HG03025 (cell line): ENCODE data around the gene RNASE1.
"Not testable (repeated sequence)": the region's sequence is repeated elsewhere in the genome, so short reads cannot be mapped to it uniquely, and the experiment has no call there.

Experiments used
- ATAC-seq: cut with Tn5 transposase; IDR thresholded peaks from one replicate; pipeline ENCODE4 v1.9.1; 2021; ENCODE audit warnings: mild to moderate bottlenecking, moderate library complexity; ENCODE audit not compliant: unreplicated experiment, low FRiP score

Gene RNASE1

GRCh38 chr14:20775901-20776300 lies 26.7 kb downstream of the RNASE1 start:
- no peak for ATAC-seq

DNA sequence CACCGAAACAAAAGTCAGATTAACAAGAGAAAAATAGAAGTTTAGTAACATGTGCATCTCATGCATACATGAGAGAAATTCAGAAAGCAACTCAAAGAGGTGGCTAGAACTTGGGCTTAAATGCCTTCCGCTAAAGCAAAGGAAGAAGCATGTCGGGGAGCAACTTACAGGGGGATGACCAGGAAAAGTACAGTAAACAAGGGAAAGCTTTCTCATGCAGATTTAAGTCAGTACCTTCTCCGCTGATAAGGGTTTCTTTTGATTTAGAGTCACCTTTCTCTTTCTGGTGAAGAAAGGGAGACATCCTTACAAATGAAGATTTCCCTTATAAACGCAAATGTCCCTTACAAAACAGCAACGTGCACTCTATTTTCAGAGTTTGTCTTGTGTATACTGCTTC lies 27.6 kb downstream of the RNASE1 start:
- ATAC-seq: no peak

- ATAC-seq: no peak
Observed at GRCh38 chr14:20774258-20774824, 28.3 kb downstream of the RNASE1 start.

DNA sequence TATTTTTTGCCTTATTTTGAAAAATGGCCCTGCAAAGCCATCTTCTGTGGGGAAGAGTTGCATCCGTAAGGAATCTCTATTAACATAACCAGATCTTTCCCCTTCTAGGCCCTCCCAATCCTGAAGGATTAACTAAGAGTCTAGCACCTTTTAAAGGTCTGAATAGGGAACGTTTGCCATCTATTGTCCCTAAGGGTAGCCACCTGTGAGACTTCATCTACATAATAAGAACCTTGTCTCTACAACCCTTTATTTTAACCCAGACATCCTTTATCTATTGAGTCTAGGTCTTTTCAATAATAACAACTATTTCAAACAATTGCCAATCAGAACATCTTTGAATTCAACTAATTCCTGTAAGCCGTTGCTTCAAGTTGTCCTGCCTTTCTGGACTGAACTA lies 30.0 kb downstream of the RNASE1 start:
- ATAC-seq: no peak

DNA sequence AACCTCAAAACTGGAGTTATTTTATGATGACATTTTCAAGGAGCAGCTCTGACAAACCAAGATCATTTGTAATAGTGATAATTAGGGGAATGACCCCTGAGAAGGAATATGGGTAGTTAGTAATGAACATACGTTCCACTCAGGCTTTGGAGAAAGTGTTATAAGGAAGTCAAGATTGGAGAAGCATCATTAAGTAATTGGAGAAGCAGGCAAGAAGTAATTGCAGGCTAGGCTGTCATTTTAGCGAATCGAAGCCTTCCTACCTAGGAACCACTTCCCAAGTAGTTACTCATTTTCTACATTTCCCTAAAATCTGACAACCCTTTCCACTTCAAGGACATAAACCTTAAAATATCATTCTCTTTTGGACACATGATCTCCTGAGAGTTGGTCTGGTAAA lies 33.2 kb downstream of the RNASE1 start:
- ATAC-seq: no peak

GRCh38 chr14:20768593-20768892 lies 34.1 kb downstream of the RNASE1 start:
- ATAC-seq: no peak

DNA sequence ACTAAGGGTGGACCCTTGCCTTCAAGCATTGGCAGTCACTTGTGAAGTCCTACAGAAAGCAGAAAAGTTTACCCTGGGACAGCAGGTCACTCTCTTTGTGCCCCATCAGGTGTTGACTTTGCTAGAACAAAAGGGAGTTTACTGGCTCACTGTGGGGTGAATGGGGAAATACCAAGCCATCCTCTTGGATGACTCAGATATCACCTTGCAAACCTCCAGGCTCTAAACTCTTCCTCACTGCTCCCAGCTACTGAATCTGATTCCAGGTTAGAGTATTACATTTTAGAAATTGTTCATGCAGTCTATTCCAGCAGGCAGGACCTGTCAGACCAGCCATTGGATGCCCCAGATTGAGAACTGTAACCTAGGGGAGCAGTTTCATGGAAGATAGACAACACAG lies 41.7 kb downstream of the RNASE1 start:
- no peak for ATAC-seq

DNA sequence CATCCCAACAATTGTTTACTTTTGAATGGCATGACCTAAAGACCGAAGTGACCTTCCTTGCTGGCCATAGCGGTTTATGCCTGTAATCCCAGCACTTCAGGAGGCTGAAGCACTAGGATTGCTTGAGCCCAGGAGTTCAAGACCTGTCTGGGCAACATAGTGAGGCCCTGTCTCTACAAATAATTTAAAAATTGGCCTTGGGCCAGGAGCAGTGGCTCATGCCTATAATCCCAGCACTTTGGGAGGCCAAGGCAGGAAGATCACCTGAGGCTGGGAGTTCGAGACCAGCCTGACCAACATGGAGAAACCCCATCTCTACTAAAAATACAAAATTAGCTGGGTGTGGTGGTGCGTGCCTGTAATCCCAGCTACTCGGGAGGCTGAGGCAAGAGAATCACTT lies 43.2 kb downstream of the RNASE1 start:
- not testable (repeated sequence) for ATAC-seq

DNA sequence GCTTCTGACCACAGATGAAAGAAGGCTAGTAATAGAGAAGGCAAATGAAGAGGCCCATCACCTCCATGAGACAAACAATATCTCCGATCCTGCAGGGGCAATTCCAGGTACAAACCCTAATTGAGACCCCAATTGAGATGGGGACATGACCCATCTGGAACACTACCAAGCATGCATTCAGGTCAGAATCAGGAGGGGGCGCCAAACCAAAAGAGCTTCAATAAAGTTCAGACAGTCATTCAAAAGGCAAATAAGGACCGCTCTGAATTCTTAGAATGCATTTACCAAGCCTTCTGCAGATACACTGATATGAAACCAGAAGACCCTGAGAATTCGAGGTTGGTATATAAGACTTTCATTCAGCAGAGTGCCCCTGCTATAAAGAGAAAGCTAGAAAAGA lies 44.7 kb downstream of the RNASE1 start:
- no peak for ATAC-seq

GRCh38 chr14:20755037-20755436 lies 47.6 kb downstream of the RNASE1 start:
- no peak for ATAC-seq

- ATAC-seq: no peak
Observed at GRCh38 chr14:20754308-20754707, 48.3 kb downstream of the RNASE1 start.

GRCh38 chr14:20751963-20752562 lies 50.6 kb downstream of the RNASE1 start:
- no peak for ATAC-seq
